Upper lobe of left lung (tissue), 4 donors: ENCODE data around the gene DDX59.

Experiments used
- POLR2A ChIP-seq, 4 donors: fragments of 450-650 bp; IDR thresholded peaks; one replicate each; pipeline ENCODE4 v1.5.1; 2016 to 2017; ENCODE audit warnings: antibody characterized with exemption in 4 of 4, mild to moderate bottlenecking in 2 of 4
- POLR2AphosphoS5 ChIP-seq, 2 donors: sonication (generic); formaldehyde crosslinking; IDR thresholded peaks; one replicate each; pipeline ENCODE4 v1.5.1; 2017; ENCODE audit warnings: antibody characterized with exemption in 2 of 2
- TF ChIP-seq, protein P1 (sequence below), 6 experiments: fragments of 450-650 bp in 4 of 6; fragments of 200-600 bp in 2 of 6; sonication (generic) in 2 of 6; IDR thresholded peaks; one replicate each; pipeline ENCODE4 v1.5.1; 2016 to 2019; ENCODE audit warnings: antibody characterized with exemption in 6 of 6

DNA sequence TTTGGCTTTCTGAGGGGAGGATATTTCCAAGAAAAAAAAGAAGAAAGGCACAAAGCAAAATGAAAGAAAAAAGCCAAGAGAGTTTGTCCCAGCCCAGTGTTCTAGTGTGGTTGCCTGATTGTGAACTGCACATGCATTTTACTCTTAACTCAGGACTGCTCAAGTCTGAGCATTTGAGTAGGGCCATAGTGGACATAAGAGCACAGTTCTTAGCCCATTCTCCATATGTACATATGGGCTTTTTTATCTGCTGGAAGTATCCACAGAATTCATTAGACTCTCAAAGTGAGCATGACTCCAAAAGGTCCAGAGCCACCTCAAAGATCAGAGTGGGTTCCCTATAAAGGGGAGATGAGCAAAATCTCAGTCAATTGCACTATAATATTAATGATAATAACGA, 13.6 kb upstream of the DDX59 start:
- TF ChIP-seq POLR2A (IDR thresholded peaks at IDR 0.05), result no peak
- TF ChIP-seq, protein P1, sequence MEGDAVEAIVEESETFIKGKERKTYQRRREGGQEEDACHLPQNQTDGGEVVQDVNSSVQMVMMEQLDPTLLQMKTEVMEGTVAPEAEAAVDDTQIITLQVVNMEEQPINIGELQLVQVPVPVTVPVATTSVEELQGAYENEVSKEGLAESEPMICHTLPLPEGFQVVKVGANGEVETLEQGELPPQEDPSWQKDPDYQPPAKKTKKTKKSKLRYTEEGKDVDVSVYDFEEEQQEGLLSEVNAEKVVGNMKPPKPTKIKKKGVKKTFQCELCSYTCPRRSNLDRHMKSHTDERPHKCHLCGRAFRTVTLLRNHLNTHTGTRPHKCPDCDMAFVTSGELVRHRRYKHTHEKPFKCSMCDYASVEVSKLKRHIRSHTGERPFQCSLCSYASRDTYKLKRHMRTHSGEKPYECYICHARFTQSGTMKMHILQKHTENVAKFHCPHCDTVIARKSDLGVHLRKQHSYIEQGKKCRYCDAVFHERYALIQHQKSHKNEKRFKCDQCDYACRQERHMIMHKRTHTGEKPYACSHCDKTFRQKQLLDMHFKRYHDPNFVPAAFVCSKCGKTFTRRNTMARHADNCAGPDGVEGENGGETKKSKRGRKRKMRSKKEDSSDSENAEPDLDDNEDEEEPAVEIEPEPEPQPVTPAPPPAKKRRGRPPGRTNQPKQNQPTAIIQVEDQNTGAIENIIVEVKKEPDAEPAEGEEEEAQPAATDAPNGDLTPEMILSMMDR (IDR thresholded peaks at IDR 0.05), result no peak
- TF ChIP-seq POLR2AphosphoS5 (IDR thresholded peaks at IDR 0.05), result no peak
